HCT116 (cell line): ENCODE measurements around the gene ERGIC1.

Experiments
- EZH2 ChIP-seq: fragments of 200-600 bp; sonication (generic); IDR thresholded peaks from 2 replicates; pipeline ENCODE4 v1.6.1; 2017; ENCODE audit warnings: antibody characterized with exemption, mixed run types
- FOSL1 ChIP-seq: IDR thresholded peaks from 2 replicates; pipeline ENCODE4 v1.6.1; 2012; ENCODE audit warnings: low read depth
- TF ChIP-seq, protein P1 (sequence below), 3 experiments: fragments of 200-600 bp in 1 of 3; sonication (generic) in 1 of 3; IDR thresholded peaks in 2 of 3; conservative IDR thresholded peaks in 1 of 3; 2 replicates each; pipeline ENCODE4 v1.5.1; 2012 to 2017; ENCODE audit warnings: low read depth in 2 of 3, low read length in 2 of 3, antibody characterized with exemption in 1 of 3, borderline replicate concordance in 1 of 3, control low read depth in 1 of 3, mild to moderate bottlenecking in 1 of 3, mixed read lengths in 1 of 3, mixed run types in 1 of 3, moderate library complexity in 1 of 3; ENCODE audit not compliant: insufficient read depth in 1 of 3

- TF ChIP-seq FOSL1 (no peak), EZH2 (no peak)
- TF ChIP-seq, protein P1, sequence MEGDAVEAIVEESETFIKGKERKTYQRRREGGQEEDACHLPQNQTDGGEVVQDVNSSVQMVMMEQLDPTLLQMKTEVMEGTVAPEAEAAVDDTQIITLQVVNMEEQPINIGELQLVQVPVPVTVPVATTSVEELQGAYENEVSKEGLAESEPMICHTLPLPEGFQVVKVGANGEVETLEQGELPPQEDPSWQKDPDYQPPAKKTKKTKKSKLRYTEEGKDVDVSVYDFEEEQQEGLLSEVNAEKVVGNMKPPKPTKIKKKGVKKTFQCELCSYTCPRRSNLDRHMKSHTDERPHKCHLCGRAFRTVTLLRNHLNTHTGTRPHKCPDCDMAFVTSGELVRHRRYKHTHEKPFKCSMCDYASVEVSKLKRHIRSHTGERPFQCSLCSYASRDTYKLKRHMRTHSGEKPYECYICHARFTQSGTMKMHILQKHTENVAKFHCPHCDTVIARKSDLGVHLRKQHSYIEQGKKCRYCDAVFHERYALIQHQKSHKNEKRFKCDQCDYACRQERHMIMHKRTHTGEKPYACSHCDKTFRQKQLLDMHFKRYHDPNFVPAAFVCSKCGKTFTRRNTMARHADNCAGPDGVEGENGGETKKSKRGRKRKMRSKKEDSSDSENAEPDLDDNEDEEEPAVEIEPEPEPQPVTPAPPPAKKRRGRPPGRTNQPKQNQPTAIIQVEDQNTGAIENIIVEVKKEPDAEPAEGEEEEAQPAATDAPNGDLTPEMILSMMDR (IDR thresholded peaks at IDR 0.05 in 2 of 3, conservative IDR thresholded peaks at IDR 0.05 in 1 of 3; ENCODE audit: borderline replicate concordance in 1 of 3, insufficient read depth in 1 of 3, low read depth in 2 of 3, low read length in 2 of 3) = no peak
These were observed 77.9 kb downstream of the ERGIC1 start for GRCh38 chr5:172911976-172912375.
